ENCODE data around the gene WDR48.

Gene WDR48

GRCh38 chr3:39130693-39131265, 79.0 kb downstream of the WDR48 start:
- Mint-ChIP-seq H3K27ac (no peak overlapping the region), H3K9me3 (no peaks in the 10 kb centered on the region), H3K36me3 (ENCODE audit: low read depth) (no peaks in the 10 kb centered on the region), H3K4me3 (no peak overlapping the region), H3K27me3 (no peaks in the 10 kb centered on the region), H3K4me1 (peaks cover 21% of the 10 kb centered on the region)
- no peak for ATAC-seq
- DNase-seq = no peak

GRCh38 chr3:39132096-39133092, 80.6 kb downstream of the WDR48 start:
- Mint-ChIP-seq H3K4me1 (peaks cover 11% of the 10 kb centered on the region), H3K27ac (no peak overlapping the region), H3K27me3 (no peaks in the 10 kb centered on the region), H3K36me3 (ENCODE audit: low read depth) (no peaks in the 10 kb centered on the region), H3K9me3 (no peaks in the 10 kb centered on the region), H3K4me3 (no peak overlapping the region)
- ATAC-seq = no peak
- no peak for DNase-seq

GRCh38 chr3:39133093-39133490, 81.3 kb downstream of the WDR48 start:
- Mint-ChIP-seq H3K4me1 (peaks cover 4% of the 10 kb centered on the region), H3K9me3 (no peaks in the 10 kb centered on the region), H3K36me3 (ENCODE audit: low read depth) (no peaks in the 10 kb centered on the region), H3K27me3 (no peaks in the 10 kb centered on the region), H3K4me3 (no peak overlapping the region), H3K27ac (no peak overlapping the region)
- ATAC-seq (no peak), DNase-seq (no peak)

GRCh38 chr3:39133822-39134221, 82.0 kb downstream of the WDR48 start:
- Mint-ChIP-seq H3K27ac (no peak overlapping the region), H3K27me3 (no peaks in the 10 kb centered on the region), H3K36me3 (ENCODE audit: low read depth) (peaks cover 1% of the 10 kb centered on the region), H3K4me1 (peaks cover 8% of the 10 kb centered on the region), H3K4me3 (no peak overlapping the region), H3K9me3 (no peaks in the 10 kb centered on the region)
- ATAC-seq (no peak), DNase-seq (no peak)

GRCh38 chr3:39134305-39134704, 82.5 kb downstream of the WDR48 start:
- no peak for ATAC-seq
- H3K27ac Mint-ChIP-seq = no peak overlapping the region
- H3K4me1 Mint-ChIP-seq = peaks cover 12% of the 10 kb centered on the region
- H3K36me3 Mint-ChIP-seq (ENCODE audit: low read depth) = peaks cover 2% of the 10 kb centered on the region
- H3K27me3 Mint-ChIP-seq = no peaks in the 10 kb centered on the region
- H3K9me3 Mint-ChIP-seq = no peaks in the 10 kb centered on the region
- H3K4me3 Mint-ChIP-seq = no peak overlapping the region
- no peak for DNase-seq

- Mint-ChIP-seq H3K4me3 (no peak overlapping the region), H3K27ac (no peak overlapping the region), H3K9me3 (no peaks in the 10 kb centered on the region), H3K36me3 (ENCODE audit: low read depth) (peaks cover 9% of the 10 kb centered on the region), H3K27me3 (no peaks in the 10 kb centered on the region), H3K4me1 (peaks cover 22% of the 10 kb centered on the region)
- ATAC-seq = no peak
- DNase-seq = no peak
Measured at GRCh38 chr3:39135170-39135805, 83.5 kb downstream of the WDR48 start.

- Mint-ChIP-seq H3K4me3 (no peak overlapping the region), H3K27ac (no peak overlapping the region), H3K9me3 (no peaks in the 10 kb centered on the region), H3K36me3 (ENCODE audit: low read depth) (peaks cover 23% of the 10 kb centered on the region), H3K4me1 (peaks cover 35% of the 10 kb centered on the region), H3K27me3 (no peaks in the 10 kb centered on the region)
- ATAC-seq (no peak), DNase-seq (no peak)
Measured at GRCh38 chr3:39136533-39137434, 85.0 kb downstream of the WDR48 start.

- Mint-ChIP-seq H3K9me3 (no peaks in the 10 kb centered on the region), H3K27me3 (no peaks in the 10 kb centered on the region), H3K36me3 (ENCODE audit: low read depth) (peaks cover 27% of the 10 kb centered on the region), H3K4me3 (no peak overlapping the region), H3K4me1 (peaks cover 41% of the 10 kb centered on the region), H3K27ac (no peak overlapping the region)
- ATAC-seq (no peak), DNase-seq (no peak)
Measured at GRCh38 chr3:39137435-39137936, 85.7 kb downstream of the WDR48 start.

GRCh38 chr3:39137991-39138803, 86.4 kb downstream of the WDR48 start:
- H3K9me3 Mint-ChIP-seq = no peaks in the 10 kb centered on the region
- H3K4me3 Mint-ChIP-seq = no peak overlapping the region

GRCh38 chr3:39138804-39139415, 87.1 kb downstream of the WDR48 start:
- Mint-ChIP-seq H3K4me3 (no peak overlapping the region), H3K36me3 (ENCODE audit: low read depth) (peaks cover 41% of the 10 kb centered on the region), H3K9me3 (no peaks in the 10 kb centered on the region), H3K4me1 (peaks cover 43% of the 10 kb centered on the region), H3K27me3 (no peaks in the 10 kb centered on the region), H3K27ac (peak overlapping the region; percentile 52)
- DNase-seq (no peak), ATAC-seq (peak; percentile 50)

More at GRCh38 chr3:39137991-39138803, 86.4 kb downstream of the WDR48 start:
- Mint-ChIP-seq H3K4me1 (peaks cover 46% of the 10 kb centered on the region), H3K27ac (peak overlapping the region; percentile 52), H3K27me3 (no peaks in the 10 kb centered on the region), H3K36me3 (ENCODE audit: low read depth) (peaks cover 34% of the 10 kb centered on the region)
- ATAC-seq = peak; percentile 5
- no peak for DNase-seq

- H3K27ac Mint-ChIP-seq = peak overlapping the region; percentile 39
Measured at GRCh38 chr3:39139442-39139841, 87.6 kb downstream of the WDR48 start.

GRCh38 chr3:39140341-39140971, 88.6 kb downstream of the WDR48 start:
- no peak overlapping the region for H3K4me3 Mint-ChIP-seq
- no peak for ATAC-seq
- no peaks in the 10 kb centered on the region for H3K9me3 Mint-ChIP-seq
- H3K36me3 Mint-ChIP-seq (ENCODE audit: low read depth) = peaks cover 52% of the 10 kb centered on the region
- H3K27me3 Mint-ChIP-seq = no peaks in the 10 kb centered on the region
- no peak overlapping the region for H3K27ac Mint-ChIP-seq
- peaks cover 50% of the 10 kb centered on the region for H3K4me1 Mint-ChIP-seq
- DNase-seq = no peak

More at GRCh38 chr3:39139442-39139841, 87.6 kb downstream of the WDR48 start:
- H3K27me3 Mint-ChIP-seq = no peaks in the 10 kb centered on the region
- no peak overlapping the region for H3K4me3 Mint-ChIP-seq
- DNase-seq (no peak), ATAC-seq (no peak)
- no peaks in the 10 kb centered on the region for H3K9me3 Mint-ChIP-seq
- peaks cover 44% of the 10 kb centered on the region for H3K4me1 Mint-ChIP-seq
- peaks cover 46% of the 10 kb centered on the region for H3K36me3 Mint-ChIP-seq (ENCODE audit: low read depth)
